Measurements from ENCODE around the gene KRT1. TPM values are rescaled to one million over a fixed set of nuclear protein-coding genes. Genes with fewer than 3 reads are reported as not detected.

Gene KRT1
- total and polyA plus RNA-seq, 2 experiments from 2014 or later, result 0.13 TPM; not detected in 1

GRCh38 chr12:52645982-52646381 lies 34.2 kb downstream of the KRT1 start:
- Histone ChIP-seq H3K36me3 (replicated peaks; ENCODE audit: insufficient read depth, low read depth) (no peaks in the 10 kb centered on the region), H3K79me2 (no peaks in the 10 kb centered on the region), H3K27ac (peak overlapping the region; percentile 75), H3K4me1 (ENCODE audit: insufficient read depth) (peaks cover 4% of the 10 kb centered on the region), H3K9me3 (ENCODE audit: low read depth) (no peaks in the 10 kb centered on the region), H3K4me3 (no peak overlapping the region), H3K4me2 (peak overlapping the region; percentile 23), H3K27me3 (peaks cover 13% of the 10 kb centered on the region), H4K20me1 (ENCODE audit: insufficient read depth, poor library complexity, severe bottlenecking) (no peaks in the 10 kb centered on the region), H3K9me2 (replicated peaks; ENCODE audit: insufficient read depth) (no peaks in the 10 kb centered on the region), H2AFZ (no peak overlapping the region)
- 80% methylated on average over 4 of the region's 4 CpGs for WGBS (ENCODE audit: low lambda C conversion rate, missing lambda C conversion rate)
- no peak for TF ChIP-seq CTCF (IDR thresholded peaks at IDR 0.05; ENCODE audit: poor library complexity)
- TF ChIP-seq EZH2phosphoT487 (IDR thresholded peaks at IDR 0.05; ENCODE audit: low read depth, severe bottlenecking, unreplicated experiment), result no peak
- TF ChIP-seq EZH2 (IDR thresholded peaks at IDR 0.05; ENCODE audit: borderline replicate concordance), result no peak
- peak; percentile 36 for DNase-seq (ENCODE audit: low spot score)

- Histone ChIP-seq H3K27me3 (peaks cover 13% of the 10 kb centered on the region), H3K36me3 (replicated peaks; ENCODE audit: insufficient read depth, low read depth) (no peaks in the 10 kb centered on the region), H3K27ac (peak overlapping the region; percentile 75), H4K20me1 (ENCODE audit: insufficient read depth, poor library complexity, severe bottlenecking) (no peaks in the 10 kb centered on the region), H3K4me3 (no peak overlapping the region), H3K79me2 (no peaks in the 10 kb centered on the region), H3K4me2 (no peak overlapping the region), H3K9me2 (replicated peaks; ENCODE audit: insufficient read depth) (no peaks in the 10 kb centered on the region), H2AFZ (no peak overlapping the region), H3K4me1 (ENCODE audit: insufficient read depth) (peaks cover 4% of the 10 kb centered on the region), H3K9me3 (ENCODE audit: low read depth) (no peaks in the 10 kb centered on the region)
- WGBS (ENCODE audit: low lambda C conversion rate, missing lambda C conversion rate), result 83% methylated on average over 7 of the region's 7 CpGs
- TF ChIP-seq EZH2phosphoT487 (IDR thresholded peaks at IDR 0.05; ENCODE audit: low read depth, severe bottlenecking, unreplicated experiment) (no peak), EZH2 (IDR thresholded peaks at IDR 0.05; ENCODE audit: borderline replicate concordance) (no peak), CTCF (IDR thresholded peaks at IDR 0.05; ENCODE audit: poor library complexity) (no peak)
- no peak for DNase-seq (ENCODE audit: low spot score)
Observed at GRCh38 chr12:52645120-52645761, 35.0 kb downstream of the KRT1 start.

GRCh38 chr12:52644078-52644415 lies 36.2 kb downstream of the KRT1 start:
- Histone ChIP-seq H3K27me3 (peaks cover 22% of the 10 kb centered on the region), H3K79me2 (no peaks in the 10 kb centered on the region), H3K9me3 (ENCODE audit: low read depth) (no peaks in the 10 kb centered on the region), H3K4me1 (ENCODE audit: insufficient read depth) (peaks cover 4% of the 10 kb centered on the region), H2AFZ (no peak overlapping the region), H3K9me2 (replicated peaks; ENCODE audit: insufficient read depth) (no peaks in the 10 kb centered on the region), H3K27ac (no peak overlapping the region), H3K36me3 (replicated peaks; ENCODE audit: insufficient read depth, low read depth) (no peaks in the 10 kb centered on the region), H3K4me3 (no peak overlapping the region), H3K4me2 (no peak overlapping the region), H4K20me1 (ENCODE audit: insufficient read depth, poor library complexity, severe bottlenecking) (no peaks in the 10 kb centered on the region)
- TF ChIP-seq EZH2 (IDR thresholded peaks at IDR 0.05; ENCODE audit: borderline replicate concordance) (no peak), EZH2phosphoT487 (IDR thresholded peaks at IDR 0.05; ENCODE audit: low read depth, severe bottlenecking, unreplicated experiment) (no peak), CTCF (IDR thresholded peaks at IDR 0.05; ENCODE audit: poor library complexity) (no peak)
- 90% methylated on average over 6 of the region's 6 CpGs for WGBS (ENCODE audit: low lambda C conversion rate, missing lambda C conversion rate)
- DNase-seq (ENCODE audit: low spot score), result no peak
